MV-4-11 (cell line): ENCODE results near the gene GHR.
"Not testable (repeated sequence)": the region's sequence is repeated elsewhere in the genome, so short reads cannot be mapped to it uniquely, and the experiment has no call there.

Source experiments
- DNase-seq: peaks from one replicate; lab custom pipeline; 2025; lab: John Stamatoyannopoulos, UW

Gene GHR

DNA sequence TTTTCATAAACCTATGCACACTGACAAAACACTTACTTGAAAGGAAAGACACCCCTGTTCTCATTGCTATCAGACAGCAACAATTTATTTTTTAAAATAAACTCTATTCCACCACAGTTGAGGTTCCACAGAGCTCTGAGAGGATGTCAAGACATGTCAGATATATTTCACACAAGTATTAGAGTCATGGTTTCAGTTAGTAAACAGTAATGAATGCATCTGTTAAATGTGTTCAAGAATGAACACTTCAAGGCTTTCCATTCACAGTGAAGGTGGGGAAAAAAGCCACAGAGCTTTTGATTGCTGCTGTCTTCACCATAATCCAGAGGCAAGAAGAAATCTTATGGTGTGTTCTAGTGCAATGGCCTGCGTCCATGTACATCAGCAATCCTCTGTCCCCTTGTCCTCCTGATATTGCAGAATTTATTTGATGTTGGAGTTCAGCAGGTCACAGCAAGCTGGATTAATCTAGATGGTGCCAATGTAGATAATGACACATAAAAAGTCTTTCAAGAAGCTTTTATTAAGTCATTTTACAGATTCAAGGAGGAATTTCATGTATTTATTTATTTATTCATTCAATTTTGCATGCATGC lies 146.8 kb downstream of the GHR start:
- no peak for DNase-seq

DNA sequence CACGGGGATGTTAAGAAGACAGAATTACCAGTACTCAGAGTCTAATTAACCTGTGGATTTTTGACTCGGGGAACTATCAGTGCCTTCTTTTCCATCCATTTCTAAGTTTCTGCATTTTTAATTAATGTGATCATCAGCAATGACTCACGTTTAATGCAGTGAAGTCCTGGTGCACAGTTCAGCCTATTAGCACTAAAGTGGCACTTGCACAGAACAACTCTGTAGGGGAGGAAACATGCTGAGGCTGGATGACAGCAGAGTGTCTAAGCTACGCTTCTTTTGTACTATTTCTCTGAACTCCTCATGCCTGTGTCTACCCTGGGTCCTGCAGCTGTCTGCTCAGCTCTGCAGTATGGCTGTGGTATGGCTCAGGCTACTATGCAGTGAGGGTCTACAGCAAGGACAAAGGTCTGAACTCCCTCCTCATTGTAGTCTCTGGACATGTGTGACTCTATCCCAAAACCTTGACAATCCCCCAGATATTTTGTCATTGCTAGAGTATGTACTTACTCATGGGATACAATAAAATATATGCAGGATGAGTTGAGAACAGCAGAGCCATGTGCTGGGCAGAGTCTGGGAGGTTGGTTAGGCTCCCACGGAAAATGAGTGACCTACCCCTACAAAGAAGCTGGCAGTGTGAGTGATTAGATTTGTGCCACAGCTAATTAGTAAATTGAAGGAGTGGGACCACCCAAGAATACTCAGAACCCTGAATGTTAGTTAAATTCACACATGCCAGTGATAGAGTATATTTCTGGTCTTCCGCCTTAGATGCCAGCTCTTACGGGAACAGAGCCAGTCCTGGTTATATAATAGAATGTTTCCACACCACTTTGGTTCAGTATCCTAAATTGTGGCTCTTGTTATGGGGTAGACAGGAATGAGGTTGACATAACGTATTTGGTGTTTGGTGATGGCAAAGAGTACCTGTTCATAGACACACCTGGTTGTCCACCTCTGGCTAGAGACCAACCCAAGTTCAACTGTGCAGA lies 148.0 kb downstream of the GHR start:
- DNase-seq: no peak

DNA sequence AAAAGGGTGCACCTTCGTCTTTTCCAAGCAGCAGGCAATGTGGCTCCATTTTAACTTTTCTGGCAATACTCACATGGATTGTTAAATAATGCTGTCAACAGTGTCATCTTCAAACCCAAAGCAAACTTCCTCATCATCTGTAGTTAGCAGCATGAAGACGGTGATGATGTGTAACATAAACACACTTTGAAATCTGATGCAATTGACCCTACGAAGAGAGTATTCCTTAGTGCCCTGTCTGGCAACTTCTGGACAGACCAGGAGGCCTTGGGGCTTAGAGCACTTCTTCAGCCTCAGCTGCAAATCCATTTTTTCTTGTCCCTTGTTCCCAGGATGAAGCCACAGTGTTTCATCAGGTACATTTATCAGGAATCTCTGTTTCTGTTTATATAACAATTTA lies 149.1 kb downstream of the GHR start:
- DNase-seq: no peak

DNA sequence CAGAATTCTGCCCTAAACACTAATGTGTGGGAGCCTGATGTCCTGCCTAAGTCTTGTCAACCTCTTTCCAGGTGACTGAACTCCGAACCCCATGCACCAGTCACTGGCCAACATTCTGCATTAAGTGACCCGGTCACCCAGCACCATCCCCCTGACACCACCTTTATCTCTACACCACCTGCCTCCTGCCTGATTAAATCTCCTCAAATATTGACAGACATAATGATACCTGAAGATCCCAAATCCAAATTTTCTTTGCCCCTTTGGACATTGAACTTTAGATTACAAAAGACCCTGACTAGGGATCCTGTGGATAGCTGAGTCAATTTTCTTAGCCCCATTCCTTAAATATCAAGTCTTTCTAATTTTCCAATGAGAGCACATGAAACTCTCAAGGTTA lies 150.1 kb downstream of the GHR start:
- no peak for DNase-seq

DNA sequence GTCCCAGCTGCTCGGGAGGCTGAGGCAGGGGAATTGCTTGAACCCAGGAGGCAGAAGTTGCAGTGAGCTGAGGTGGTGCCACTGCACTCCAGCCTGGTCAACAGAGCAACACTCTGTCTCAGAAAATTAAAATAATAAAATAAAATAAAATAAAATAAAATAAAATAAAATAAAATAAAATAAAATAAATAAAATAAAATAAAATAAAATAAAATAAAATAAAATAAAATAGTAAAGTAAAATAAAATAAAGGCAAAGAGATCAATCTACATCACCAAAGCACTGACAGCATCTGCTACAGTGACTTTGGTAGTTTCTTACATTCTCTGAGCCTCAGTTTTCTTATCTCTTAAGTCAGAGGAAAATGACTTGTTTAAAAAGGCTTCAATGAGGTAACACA lies 152.7 kb downstream of the GHR start:
- DNase-seq: not testable (repeated sequence)

DNA sequence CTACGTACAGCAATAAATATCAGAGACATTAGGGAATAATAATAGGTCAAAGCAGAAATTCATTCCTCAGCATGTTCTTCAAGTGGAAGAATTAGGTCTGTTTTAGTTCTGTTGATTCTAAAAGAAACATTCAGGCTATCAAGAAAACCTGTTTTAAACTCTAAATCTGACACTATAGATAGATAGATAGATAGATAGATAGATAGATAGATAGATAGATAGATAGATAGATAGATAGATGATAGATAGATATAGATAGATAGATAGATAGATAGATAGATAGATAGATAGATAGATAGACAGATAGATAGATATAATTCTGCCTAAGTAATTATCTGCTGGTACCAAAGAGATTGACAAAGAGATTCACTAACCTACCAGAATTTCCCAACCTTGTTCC lies 155.7 kb downstream of the GHR start:
- not testable (repeated sequence) for DNase-seq

DNA sequence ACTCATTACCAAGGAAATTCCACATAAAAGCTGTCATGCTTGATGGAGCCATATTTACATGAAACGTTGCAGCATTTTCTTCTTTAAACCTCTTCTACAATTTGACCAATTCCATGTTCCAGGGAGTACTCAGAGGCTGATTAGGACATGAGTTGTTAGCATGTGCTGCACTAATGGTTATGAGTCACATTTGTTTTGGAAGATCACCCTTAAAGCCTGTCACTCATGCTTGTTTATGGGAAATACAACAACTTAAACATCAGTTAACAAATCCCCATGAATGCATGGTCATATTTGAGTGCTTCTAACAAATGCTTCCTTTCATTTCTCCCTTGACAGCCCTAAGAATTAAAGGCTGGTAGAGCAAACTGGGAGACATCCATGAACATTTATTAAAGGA lies 156.1 kb downstream of the GHR start:
- DNase-seq: no peak

DNA sequence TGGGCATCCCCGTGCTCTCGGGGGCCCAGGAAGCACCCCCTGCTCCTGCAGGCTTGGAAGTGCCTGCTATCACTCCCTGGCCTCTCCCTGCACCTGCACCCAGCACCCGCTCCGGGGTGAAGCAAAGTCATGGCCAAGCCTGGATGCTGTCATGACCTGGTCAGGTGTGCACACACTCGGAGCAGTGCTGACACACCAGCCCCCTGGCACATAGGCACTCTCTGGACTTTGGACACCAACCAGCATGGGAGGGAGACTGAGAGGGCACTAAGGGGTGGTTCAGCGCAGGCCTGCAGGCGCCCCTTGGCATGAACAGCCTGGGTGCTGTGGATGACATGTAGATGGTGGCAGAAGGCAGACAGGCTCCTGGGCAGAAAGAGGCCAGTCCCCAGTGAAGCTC lies 158.6 kb downstream of the GHR start:
- DNase-seq: no peak

DNA sequence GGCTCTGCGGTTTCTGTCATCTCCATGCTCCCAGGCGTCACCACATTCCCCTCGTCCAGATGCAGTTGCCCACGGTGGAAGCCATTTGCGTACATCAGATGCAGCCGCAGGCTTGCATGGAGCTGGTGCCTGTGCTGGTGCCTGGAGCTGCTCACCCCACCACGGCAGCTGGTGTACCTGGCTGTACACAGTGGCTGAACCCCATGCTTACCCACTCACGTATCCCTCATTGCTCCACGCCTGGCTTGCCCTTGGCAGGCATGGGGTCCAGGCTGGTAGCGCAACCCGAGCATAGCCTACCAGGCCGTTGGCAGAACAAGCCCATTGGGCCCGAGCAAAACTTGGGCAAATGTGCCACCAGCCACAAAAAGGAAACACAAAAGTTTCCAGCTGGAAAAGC lies 159.5 kb downstream of the GHR start:
- no peak for DNase-seq

DNA sequence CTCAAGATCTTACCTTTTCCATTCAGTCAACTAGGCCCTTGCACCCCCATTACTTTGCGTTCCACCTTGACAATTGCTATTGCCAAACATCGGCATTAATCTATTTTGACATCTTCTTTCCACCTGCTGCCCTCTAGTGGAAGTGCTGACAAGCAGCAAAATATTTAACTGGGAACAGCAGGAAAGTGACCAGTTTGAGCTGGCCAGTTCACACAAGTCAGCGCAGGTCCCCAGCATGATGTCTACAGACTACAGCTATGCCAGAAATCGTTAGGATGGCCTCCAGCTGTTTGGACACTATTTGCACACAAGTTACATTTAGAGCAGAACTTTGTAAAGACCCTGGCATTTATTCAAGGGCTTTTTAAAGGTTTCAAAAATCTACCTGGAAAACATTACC lies 160.1 kb downstream of the GHR start:
- DNase-seq: peak; percentile 25

DNA sequence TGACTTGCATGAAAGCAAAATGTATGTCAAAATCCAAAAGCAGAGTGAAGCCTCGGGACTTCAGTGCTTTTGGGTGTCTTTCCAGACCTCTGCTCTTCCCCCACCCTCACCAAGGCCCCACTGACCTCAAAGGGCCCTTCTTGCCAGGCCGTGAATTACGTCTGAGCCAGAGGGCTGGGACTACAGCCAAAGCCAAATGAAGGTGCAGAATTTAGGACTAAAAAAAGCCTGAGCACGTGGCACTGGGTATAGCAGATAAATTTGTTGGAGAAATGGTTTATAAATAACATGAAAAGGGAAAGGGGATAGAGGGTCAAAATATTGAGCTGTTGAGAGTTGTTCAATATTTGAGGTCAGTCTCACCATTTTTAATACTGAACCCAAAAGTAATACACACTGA lies 163.4 kb downstream of the GHR start:
- DNase-seq: no peak

DNA sequence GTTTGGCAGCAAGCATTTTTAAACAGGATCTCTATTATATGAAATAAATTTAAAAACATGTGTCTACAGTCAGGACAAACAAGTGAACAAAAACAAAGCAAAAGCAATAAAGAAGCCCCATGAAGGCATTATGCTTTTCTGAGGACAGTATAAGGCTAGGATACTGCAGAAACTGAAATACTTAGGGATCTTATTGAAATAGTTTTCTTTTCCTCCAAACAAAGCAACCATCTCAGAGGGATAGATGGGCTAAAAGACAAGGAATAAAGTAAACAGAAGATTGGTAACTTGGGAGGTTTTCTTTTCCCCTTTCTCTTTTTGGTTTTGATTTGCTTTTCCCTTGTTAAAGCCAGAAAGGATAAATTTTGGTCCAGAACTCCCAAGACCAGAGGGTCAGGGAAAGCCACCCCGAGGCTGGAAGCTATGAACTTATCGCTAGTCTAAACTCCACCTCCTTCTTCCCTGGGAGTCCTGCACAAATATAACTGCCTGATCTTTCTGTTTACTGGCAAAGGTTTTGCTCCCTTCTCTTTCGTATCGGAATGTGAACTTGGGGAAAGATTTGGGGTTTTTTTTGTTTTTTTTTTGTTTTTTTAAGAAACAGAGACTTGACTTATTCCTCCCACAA lies 164.0 kb downstream of the GHR start:
- DNase-seq: no peak

DNA sequence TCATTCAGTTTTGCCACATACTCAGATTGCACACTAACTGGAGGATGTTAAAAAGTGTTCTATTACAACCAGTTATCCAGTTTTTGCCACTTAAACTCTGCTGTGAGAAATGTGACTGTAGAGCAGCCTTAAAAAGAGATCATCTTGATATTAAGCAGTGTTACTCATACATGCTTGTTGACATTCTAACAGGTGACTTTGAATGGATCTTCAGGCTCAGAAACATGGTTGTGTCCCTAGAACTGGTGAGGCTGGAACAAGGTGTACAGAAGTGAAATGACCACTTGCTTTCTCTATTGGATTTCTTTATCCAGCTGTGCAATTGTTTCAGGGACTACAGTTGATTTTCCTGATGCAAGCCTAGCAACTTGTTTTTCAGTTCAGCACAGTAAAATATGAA lies 167.3 kb downstream of the GHR start:
- DNase-seq: no peak

DNA sequence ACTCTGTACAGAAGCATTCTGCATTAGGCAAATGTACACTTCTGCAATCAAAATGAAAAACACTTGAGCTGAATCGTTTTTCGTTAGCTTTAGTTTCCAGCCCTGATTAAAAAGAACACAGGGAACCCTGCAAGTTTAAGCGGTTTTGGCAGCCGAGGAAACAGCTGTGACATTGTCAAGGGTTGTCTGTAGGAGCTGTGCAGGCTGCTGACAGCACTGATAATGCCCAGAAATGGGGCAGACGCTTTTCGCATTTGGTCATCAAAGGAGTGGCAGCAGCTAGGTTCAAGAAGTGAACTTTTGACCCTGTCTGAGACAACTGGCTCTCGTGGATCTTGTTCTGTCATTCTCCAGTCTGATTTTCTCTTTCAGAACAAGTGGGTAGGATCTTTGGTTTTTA lies 167.8 kb downstream of the GHR start:
- DNase-seq: no peak

DNA sequence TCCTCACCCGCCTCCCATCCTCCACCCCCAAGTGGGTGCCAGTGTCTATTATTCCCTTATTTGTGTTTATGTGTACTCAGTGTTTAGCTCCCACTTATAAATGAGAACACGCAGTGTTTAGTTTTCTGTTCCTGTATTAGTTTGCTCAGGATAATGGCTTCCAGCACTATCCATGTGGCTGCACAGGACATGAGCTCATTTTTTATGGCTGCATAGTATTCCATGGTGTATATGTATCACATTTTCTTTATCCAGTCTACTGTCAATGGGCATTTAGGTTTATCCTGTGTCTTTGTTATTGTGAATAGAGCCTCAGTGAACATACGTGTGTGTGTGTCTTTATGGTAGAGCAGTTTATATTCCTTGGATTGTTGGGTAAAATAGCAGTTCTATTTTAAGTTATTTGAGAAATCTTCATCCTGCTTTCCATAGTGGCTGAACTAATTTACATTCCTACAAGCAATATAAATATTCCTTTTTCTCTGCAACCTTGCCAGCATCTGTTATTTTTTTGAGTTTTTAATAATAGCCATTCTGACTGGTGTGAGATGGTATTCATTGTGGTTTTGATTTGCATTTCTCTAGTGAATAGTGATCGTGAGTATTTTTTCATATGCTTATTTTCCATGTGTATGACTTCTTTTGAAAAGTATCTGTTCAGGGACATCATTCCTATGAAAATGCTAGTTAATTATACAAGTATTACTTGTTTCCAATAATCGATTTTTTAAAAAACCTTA lies 169.3 kb downstream of the GHR start:
- no peak for DNase-seq

DNA sequence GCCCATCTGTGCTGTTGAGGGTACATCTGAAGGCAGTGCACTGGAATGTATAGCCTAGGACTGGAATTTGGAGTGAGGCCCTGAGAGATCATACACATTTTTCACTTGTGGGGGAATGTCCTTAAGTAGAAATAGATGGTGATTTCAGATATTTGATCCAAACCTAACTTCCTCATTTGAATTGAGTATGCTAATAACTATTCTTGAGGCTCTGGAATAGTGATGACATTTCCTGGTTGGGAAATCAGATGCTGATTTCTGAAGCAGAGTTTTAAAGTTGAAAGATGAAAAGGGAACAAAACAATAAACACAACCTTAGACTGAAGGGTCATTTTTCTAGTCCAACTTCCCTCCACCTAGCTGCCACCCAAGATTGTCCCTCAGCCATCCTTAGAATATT lies 170.4 kb downstream of the GHR start:
- peak; percentile 42 for DNase-seq

DNA sequence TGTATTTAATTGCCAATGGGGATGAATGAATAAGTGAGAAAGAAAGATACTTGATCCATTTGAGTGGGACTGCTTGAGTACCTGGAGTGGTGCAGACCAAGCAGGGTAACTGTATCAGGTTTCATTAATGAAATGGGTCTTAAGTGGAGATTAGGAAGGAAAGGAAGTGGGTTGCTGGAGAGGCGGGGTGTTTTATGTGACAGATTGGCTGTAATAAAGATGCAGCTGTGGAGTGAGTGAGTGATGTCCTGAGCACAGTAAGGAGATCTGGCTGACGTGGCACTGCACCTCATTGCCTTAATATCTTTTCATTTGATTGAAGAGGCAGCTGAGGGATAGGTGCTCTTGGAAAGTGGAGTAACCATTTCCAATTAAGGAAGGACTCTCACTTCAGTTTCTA lies 172.4 kb downstream of the GHR start:
- DNase-seq: no peak

DNA sequence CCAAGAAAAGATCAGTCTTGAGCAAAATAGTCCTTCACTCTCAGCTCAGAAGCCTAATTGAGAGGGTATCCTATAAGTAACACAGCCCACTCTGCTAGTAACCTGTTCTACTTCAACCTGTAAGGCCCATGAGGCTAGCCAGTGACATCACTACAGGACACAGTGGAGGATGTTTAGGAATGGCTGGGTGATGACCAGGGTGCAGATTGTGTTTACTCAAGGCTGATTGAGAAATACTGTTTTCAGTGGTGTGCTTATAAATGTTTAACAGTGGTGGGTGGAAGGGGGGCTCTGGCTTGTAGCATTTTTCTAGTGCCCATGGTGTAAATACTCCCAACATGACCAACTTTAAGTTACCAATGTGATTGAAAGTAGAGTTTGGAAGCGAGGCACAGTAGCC lies 173.6 kb downstream of the GHR start:
- DNase-seq: no peak

DNA sequence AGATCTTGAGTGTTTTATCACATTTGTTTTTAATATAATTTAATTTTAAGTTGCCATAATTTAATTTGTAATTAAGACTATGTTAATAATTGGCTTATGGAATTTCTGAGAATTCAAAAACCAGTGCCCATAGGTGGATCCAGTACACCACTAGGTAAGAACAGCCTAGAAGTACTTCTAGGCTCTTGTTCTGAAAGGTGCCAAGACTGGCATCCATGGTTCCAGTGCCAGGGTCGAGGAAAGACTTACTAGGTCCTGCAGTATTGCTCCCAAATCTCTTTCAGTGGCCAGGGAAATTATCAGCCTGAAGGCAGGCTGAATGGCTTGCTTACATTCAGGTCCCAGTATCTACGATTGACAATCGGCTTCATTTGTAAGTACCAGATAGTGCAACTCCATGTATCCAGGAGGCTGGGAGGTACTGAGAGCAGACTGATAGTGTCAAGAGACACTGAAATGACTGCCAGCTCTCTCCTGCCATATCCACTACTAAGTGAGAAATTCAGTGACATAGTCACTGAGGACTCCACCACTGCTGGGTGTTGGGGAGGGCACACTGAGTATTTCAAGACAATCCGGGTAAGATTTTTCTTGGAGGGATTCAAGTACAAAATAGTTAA lies 174.2 kb downstream of the GHR start:
- no peak for DNase-seq

DNA sequence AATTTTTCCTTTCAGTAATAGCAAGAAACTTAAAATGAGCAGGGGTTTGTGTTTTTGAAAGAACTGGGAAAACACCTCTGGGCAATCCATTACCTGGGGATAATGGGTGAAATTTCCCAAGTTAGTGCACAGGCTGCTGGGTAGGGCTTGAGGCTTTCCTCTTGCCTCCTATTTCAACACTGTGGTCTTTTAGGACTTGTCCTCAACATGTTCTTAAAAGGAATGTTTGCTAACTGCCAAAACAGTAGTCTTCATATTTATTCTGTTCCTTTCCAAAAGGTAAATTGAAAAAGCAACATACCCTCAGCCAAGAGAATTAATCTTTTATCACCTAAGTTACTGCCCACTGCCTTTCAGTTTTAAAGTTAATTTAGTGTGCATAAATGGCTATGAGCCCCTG lies 175.1 kb downstream of the GHR start:
- DNase-seq: no peak

DNA sequence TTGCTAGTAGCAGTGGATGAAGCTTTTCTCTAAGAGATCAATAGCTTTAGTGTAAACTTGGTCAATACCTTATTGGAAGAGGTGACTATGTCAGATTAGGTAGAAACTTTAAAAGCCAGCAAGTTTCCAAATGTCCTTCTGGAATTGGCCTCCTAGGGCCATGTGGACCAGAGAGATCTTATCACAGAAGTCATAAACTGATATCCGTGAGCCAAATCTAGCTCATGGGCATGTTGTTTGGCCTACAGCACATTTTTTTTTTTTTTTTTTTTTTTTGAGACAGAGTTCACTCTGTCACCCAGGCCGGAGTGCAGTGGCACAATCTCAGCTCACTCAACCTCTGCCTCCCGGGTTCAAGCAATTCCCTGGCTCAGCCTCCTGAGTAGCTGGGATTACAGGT lies 175.9 kb downstream of the GHR start:
- DNase-seq: no peak

DNA sequence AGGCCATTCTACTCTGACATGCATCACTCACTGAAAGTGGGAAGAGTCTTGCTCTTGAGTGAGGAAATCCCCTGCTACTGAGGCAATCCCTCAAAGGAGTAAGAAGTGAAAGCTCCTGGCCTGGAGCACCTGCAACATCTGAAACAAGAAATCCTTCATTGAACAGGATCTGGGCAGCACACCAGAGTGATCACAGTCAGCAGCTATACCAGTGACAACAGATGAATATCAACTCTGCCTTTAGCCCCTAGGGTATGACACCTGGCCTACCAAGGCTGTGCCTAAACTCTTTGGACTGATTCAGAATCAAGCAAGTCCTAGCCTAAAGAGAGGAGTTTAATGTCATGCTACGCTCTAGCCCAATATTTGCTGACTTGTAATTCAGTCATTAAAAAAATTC lies 177.2 kb downstream of the GHR start:
- DNase-seq: no peak
